ENCODE measurements around the gene RYK.

RYK gene

GRCh38 chr3:134153761-134154160, 96.9 kb downstream of the RYK start:
- no peak for TF ChIP-seq CTCF (IDR thresholded peaks at IDR 0.05)

GRCh38 chr3:134150476-134150875, 100.2 kb downstream of the RYK start:
- no peak for TF ChIP-seq CTCF (IDR thresholded peaks at IDR 0.05)

GRCh38 chr3:134149286-134149685, 101.4 kb downstream of the RYK start:
- no peak for TF ChIP-seq CTCF (IDR thresholded peaks at IDR 0.05)

- no peak for TF ChIP-seq CTCF (IDR thresholded peaks at IDR 0.05)
Measured at GRCh38 chr3:134148534-134148933, 102.1 kb downstream of the RYK start.

- TF ChIP-seq CTCF (IDR thresholded peaks at IDR 0.05) = no peak
Measured at GRCh38 chr3:134147411-134147810, 103.2 kb downstream of the RYK start.

GRCh38 chr3:134146666-134147065, 104.0 kb downstream of the RYK start:
- no peak for TF ChIP-seq CTCF (IDR thresholded peaks at IDR 0.05)

- no peak for TF ChIP-seq CTCF (IDR thresholded peaks at IDR 0.05)
Measured at GRCh38 chr3:134145183-134145582, 105.5 kb downstream of the RYK start.

- no peak for TF ChIP-seq CTCF (IDR thresholded peaks at IDR 0.05)
Measured at GRCh38 chr3:134144694-134145093, 106.0 kb downstream of the RYK start.
